GM21367 (cell line): ENCODE results near the gene KRTAP12-4.
"Not testable (repeated sequence)": the region's sequence is repeated elsewhere in the genome, so short reads cannot be mapped to it uniquely, and the experiment has no call there.

Experiments used
- ATAC-seq: cut with Tn5 transposase; IDR thresholded peaks from one replicate; pipeline ENCODE4 v1.9.1; 2021; ENCODE audit not compliant: unreplicated experiment

KRTAP12-4 gene

DNA sequence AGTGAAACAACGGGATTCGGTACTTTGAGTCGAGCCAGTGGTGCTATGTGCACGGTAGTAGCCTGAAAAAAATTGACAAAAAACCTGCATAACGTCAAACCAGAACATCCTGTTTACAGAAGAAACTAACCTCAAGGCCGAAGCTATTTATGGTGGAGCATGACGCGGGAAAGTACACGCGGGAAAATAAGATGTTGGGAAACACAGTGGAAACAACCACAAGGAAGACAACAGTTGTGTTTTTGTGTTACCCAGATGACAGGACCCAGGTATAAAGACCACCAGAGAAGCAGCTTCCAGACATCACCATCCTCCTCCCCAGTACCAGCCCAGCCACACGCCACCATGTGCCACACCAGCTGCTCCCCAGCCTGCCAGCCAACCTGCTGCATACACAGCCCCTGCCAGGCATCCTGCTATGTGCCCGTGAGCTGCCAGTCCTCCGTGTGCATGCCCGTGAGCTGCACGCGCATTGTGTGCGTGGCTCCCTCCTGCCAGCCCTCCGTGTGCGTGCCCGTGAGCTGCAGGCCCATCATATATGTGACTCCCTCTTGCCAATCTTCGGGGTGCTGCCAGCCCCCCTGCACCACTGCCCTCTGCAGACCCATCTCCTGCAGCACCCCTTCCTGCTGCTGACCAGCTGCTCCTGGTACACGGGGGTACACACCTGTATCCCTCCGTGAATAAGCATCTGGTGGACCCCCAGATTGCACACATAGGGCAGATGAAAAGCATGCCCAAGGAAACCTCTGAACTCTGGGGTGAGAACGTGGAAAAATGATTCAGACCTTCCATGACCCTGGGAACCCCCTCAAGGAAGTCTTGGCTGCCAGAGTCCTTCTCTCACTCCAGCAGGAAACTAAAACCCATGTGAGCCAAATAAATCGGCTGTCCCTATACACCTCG, 3.4 kb upstream of the KRTAP12-4 start, which contains the start of gene KRTAP12-3:
TSS of gene KRTAP12-3 (plus strand) at position 298 of the 906 bp plus-strand sequence. CDS start at position 346, 48 bp downstream.
- ATAC-seq, result no peak

DNA sequence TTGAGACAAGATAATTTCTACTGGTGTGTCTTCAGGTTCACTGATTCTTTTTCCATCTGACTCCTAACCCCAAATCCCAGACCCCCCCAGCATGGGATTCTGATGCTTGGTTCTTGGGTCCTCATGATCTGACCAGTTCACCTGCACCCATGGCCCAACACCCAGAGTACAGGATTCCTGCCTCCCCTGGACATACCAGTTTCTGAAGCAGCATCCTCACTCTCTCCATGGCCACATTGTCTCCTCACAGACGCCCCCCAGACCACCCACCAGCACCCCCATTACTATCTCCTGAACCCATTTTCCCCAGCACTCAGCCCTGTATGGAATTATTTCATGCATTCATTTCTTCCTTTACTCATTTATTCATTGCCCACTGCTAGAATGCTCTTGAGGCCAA, 2.4 kb upstream of the KRTAP12-4 start:
- ATAC-seq, result no peak

DNA sequence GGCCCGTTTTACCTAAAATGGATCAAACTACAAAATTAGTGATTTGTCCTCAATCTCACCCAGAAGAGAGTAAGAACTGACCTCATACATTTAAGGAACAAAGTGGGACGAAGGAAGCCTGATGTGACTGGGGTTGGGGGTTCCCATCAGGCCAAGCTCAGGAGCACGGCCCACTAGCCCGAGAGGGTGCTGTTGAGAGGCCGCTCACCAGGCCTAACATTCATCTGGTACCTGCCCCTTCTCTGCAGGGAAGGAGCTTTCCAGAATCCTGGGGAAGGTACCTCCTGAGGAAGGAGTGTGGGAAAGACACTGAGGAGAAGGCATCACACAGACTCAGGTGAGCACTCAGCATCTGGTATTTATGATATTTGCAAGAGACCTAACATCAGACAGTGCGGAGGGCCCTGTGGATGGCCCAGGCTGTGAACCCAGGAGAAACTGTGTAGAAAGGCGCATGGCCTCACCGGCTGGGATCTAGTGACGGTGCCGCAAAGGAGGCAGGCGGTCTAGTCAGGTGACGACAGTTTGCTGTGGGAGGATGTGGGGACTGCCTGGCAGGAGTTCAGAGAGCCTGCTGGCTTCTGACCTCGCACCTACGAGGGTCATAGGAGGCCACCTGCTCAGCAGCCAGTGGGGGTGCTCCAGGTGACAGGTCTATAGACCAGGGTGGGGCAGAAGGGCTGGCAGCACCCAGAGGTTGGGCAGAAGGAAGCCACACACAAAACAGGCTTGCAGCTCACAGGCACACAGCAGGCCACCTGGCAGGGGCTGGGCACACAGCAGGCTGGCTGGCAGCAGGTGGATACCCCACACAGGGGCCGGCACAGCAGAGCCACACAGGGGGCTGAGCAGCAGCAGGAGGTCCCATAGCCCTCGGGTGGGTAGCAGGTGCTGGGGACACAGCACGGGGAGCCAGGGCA, 543 bp downstream of the KRTAP12-4 start:
- ATAC-seq, result no peak

DNA sequence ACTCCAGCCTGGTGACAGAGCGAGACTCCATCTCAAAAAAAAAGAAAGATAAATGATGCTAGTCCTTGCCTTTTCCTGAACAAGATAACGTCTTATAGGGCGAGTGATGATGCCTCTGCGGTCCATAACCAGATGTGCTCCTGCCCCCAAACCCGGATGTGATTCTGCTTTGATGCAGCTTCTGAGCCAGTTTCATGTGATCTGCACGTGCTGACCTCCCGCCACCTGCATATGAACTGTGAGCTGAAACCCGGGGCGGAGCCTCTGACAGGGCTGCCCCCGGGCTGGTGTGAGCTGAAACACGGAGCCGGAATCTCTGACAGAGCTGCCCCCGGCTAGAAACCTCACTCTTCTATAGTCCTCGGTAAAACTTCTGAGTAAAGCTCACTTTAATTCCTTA, 1.3 kb downstream of the KRTAP12-4 start:
- no peak for ATAC-seq

DNA sequence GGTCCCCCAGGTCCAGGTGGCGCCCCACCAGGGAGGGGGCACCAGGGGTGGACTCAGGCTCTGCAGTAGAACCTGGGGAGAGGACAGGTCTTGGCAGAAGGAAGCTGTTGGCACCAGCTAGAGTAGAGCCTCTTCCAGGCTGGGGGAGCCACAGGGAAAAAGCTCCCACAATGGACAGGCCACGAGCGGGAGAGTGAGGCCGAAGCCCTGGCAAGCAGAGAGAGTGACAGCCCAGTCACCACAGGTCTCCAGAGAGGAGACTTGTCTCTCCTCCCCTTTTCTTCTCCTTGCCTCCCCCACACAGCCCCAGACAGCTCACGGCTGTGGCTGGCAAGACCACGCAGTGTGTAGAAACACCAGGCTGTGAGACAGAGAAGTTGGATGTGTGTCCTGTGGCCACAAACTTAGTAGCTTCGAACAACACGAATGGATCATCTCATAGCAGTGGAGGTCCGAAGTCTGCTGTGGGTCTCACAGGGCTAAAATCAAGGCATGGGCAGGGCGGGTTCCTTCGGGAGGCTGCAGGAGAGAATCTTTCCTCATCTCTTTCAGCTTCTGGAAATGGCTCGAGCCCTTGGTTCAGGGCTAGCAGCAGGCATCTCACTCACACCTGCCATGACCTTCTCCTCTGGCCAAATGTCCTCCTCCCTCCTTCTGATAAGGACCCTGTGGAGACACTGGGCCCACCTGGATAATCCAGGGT, 3.3 kb downstream of the KRTAP12-4 start:
- ATAC-seq, result no peak

DNA sequence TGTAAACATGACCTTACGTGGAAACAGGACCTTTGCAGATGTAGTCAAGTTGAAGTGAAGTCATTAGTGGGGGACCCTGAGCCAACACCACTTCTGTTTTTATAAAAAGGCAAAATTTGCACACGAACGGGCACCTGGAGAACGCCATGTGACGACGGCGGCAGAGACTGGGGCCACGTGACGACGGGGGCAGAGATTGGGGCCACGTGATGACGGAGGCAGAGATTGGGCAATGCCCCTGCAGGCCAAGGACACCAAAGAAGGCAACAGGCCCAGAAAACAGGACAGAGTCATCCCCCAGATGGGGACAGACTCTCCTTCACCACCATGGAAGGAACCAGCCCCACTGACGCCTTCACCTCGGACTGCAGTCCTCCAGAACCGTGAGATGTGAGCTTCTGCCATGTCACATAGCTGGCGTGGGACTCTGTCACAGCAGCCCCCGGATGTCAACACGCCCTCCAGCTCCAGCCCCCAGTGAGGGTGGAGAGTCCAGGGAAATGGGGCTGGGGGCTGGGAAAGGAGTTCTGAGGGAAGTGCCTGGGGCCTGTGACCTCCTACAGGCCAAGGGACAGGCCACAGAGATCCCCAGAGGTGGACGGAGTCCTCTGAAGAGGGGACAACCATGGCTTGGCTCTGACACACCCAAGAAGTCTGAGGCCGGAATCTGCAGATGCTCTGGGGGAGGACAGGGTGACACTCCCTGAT, 4.0 kb downstream of the KRTAP12-4 start:
- no peak for ATAC-seq

DNA sequence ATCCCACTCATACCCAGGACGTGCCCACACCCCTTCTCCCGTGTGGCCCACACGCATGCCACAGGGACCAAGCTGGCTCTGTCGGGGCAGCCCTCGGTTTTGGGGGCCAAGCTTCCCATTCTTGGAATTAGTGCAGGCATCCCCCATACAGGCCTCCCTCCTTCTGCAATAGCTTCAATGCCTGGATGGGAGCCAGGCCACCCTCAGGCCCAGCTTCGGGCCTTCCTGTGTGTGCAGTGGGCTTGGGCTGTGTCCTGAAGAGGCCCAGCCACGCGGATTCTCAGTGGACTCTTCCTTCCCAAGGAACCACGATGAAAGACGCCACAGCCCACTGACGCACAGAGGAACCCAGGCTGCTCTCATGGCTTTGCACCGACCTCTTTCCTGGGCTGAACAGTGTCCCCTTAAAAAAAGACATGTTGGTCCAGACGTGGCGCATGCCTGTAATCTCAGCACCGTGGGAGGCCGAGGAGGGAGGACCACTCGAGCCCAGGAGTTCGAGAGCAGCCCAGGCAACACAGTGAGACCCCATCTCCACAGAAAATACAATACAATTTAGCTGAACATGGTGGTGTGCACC, 4.8 kb downstream of the KRTAP12-4 start:
- no peak for ATAC-seq

DNA sequence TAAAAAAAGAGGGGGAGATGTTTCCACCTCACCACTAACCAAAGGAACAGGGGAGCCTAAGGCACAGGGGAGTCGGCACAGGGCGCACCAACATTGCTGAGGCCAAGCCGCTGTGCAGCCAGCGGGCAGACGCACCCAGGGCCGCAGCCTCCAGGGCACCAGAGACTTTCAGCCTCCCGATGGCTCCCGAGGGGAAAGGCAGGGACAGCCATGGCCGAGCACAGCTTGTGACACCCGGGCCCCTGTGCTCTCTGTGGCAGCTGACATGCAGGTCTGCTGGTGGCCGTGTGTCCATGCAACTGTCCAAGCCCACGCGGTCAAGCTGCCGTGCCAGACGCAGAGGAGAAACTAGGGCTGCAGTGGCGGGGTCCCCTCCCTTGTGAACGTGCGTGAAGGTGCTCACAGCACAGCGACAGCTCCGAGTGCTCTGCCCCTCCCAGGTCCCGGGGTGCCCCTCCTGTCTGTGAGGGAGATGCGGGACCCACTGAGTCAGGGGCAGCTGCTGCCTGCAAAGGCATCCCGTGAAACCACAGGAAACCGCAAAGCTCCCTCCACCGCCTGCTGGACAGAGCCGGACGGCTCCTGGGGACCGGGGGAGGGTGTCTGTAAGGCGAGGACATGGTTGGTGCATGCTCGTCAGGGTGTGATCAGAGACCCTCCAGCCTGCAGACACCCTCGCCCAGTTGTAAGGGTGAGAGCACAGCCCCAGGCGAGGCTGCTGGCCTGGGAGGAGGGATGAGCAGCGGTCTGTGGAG, 5.7 kb downstream of the KRTAP12-4 start:
- no peak for ATAC-seq

DNA sequence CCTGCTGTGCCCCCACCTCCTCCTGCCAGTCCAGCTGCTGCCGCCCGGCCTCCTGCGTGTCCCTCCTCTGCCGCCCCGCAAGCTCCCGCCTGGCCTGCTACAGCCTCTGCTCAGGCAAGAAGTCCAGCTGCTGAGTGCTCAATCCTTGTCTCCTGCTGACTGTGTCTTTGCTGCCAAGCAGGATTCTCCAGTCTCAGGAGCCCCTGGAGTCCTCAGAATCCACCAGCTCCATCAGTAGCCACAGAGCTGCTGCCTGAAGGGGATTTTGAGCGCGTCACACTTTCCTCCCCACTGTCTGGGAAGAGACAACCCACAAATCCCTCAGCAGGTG, 7.3 kb downstream of the KRTAP12-4 start:
- ATAC-seq, result no peak

DNA sequence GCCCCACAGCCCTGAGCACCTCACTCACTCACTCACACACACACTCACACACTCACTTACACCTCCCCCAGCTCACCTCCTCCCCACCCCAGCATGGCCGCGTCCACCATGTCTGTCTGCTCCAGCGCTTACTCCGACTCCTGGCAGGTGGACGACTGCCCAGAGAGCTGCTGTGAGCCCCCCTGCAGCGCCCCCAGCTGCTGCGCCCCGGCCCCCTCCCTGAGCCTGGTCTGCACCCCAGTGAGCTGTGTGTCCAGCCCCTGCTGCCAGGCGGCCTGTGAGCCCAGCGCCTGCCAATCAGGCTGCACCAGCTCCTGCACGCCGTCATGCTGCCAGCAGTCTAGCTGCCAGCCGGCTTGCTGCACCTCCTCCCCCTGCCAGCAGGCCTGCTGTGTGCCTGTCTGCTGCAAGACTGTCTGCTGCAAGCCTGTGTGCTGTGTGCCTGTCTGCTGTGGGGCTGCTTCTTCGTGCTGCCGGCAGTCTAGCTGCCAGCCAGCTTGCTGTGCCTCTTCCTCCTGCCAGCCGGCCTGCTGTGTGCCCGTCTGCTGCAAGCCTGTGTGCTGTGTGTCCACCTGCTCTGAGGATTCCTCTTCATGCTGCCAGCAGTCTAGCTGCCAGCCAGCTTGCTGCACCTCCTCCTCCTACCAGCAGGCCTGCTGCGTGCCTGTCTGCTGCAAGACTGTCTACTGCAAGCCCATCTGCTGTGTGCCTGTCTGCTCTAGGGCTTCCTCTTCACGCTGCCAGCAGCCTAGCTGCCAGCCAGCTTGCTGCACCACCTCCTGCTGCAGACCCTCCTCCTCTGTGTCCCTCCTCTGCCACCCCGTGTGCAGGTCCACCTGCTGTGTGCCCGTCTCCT, 7.9 kb downstream of the KRTAP12-4 start, which contains the start of gene KRTAP10-11:
TSS of gene KRTAP10-11 (plus strand) at position 49 of the 856 bp plus-strand sequence. CDS start at position 94, 45 bp downstream.
- ATAC-seq, result not testable (repeated sequence)

DNA sequence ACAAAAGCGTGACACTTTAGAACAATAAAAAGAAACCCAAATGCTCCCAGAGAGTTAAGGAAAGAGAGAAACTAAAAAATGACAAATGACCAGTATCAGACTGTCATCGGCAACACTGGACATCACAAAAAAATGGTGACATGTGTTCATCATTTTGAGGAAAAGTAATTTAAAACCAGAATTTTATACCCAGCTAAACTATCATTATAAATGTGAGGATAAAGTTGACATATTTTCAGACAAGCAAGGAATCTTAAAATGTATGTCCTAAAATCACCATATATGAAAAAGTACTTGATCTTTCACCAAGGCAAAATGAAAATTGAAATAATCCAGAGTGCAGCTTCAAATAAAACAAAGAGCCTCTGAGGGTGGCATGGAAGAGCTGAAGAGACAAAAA, 9.6 kb downstream of the KRTAP12-4 start:
- ATAC-seq, result no peak

DNA sequence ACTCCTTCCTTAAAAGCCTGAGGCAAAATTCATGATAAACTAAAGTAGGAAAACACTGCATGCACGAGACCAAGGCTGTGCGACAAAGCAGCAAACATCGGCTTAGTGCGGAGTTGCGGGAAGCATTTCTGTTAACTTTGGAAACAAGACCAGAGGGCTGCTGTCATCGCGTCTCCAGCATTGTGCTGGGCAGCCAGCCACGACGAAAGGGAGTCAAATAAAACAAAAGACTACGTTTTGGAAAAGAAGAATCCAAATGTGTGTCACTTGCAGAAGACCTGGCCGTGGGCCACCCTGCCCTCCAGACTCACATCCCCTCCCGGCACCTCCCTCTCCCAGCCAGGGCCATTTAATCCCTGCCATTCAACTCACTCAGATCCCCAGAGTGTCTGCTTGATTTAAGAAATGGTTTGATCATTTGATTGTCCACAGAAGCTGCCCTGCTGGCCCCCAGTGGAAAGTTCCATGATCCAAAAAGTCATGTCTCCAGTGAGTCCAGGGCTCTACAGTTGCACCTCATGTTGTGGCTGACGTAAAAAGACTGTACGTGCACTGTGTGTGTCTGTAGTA, 10.6 kb downstream of the KRTAP12-4 start:
- no peak for ATAC-seq

DNA sequence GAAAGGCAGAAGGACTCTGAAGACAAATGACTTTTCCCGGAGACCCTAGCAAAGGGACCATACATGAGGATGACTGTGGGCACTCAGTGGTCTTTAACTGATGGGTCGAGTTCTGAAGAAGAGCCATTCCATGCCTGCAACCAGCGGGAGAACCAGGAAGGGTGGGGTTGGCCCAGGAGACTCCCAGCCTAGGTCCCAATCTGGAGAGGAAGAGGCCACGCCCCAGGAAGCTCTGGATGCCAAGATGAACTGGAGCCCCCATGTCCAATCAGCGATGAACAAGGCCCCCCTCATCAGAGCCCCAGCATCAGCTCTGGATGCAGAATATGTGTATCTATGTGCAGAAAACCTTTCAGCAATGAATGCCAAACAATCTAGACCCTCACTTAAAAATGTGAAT, 13.7 kb downstream of the KRTAP12-4 start:
- no peak for ATAC-seq

DNA sequence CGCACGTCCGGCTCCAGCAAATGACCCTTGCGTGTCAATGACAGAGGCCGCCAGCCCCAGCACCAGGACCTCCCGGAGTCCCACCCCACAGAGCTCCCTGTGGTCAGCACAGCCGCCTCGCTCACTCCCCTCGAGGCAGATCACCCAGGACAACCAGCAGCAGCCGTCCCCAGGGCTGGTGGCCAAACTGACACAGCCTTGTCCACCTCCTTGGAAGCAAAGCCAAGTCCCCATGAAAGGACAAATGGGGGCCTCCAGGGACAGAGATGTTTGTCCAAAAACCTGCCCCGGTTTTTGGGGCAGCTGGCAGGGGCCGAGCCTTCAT, 15.2 kb downstream of the KRTAP12-4 start:
- ATAC-seq, result no peak

DNA sequence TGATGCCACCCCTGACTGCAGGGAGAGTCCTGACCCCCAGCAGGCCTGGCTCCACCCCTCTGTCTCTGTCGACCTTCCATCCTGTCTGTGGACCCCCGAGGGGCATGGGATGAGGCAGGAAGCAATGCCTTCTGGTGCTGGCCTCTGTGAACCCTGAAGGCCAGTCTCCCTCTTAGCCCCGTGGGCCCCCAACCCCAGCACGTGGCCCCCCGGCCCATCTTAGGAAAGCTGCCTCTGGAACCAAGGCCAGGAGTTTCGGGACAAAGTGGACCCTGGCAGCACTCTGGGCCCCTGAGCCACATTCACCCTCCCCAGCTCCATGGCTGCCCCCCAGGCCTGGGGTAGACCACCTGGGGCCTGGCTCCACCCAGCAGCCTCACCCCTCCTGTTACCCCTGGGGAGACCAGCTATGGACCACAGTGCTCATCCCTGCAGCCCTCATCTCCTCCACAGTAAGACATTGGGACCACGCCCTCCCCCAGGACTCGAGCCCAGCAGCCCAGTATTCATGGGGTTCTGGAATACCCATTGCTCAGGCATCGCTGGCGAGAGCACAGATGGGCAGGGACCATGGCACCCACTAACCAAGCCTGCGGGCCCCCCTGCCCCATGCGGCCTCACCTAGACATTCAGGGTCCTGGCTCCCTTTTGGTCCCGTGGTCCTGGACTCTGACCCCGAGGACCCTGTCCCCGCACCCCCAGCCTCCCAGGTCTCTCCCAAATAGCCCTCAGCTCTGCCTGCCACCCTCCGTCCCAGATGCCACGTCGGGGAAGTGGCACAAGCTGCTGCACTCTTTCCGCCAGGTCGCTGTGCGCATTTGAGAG, 15.7 kb downstream of the KRTAP12-4 start:
- ATAC-seq, result not testable (repeated sequence)

DNA sequence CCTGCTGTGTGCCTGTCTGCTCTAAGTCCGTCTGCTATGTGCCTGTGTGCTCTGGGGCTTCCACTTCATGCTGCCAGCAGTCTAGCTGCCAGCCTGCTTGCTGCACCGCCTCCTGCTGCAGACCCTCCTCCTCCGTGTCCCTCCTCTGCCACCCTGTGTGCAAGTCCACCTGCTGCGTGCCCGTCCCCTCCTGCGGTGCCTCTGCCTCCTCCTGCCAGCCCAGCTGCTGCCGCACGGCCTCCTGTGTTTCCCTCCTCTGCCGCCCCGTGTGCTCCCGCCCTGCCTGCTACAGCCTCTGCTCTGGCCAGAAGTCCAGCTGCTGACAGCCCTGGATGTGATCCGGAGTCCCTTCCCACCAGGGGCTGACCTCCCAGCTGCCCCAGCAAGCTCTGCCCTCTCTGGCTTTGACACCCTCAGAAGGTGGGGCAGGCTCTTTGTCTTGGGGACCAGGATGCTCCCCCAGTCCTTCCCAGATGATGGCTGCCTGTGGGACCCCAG, 16.6 kb downstream of the KRTAP12-4 start:
- not testable (repeated sequence) for ATAC-seq
